Right atrium auricular region (tissue), 2 donors: Measurements from ENCODE around the gene GDI1. TPM values are rescaled to one million over a fixed set of nuclear protein-coding genes. Genes with fewer than 3 reads are reported as not detected.

Experiments used
- DNase-seq: peaks from one replicate; pipeline ENCODE4 v3.0.0-alpha.2; 2019; ENCODE audit warnings: low spot score
- H3K27ac ChIP-seq, 2 donors: fragments of 200-600 bp; sonication (generic); 1 replicate in 1 of 2; 2 replicates in 1 of 2; pipeline ENCODE4 v1.5.1; 2016 to 2019
- H3K27me3 ChIP-seq, 2 donors: fragments of 200-600 bp; sonication (generic); one replicate each; pipeline versions ENCODE4 v1.5.1 to v1.6.0; 2017 to 2019
- H3K36me3 ChIP-seq: fragments of 200-600 bp; sonication (generic); one replicate; pipeline ENCODE4 v1.5.1; 2016
- H3K4me1 ChIP-seq, 2 donors: fragments of 200-600 bp; sonication (generic); one replicate each; pipeline versions ENCODE4 v1.5.1 to v1.6.0; 2017 to 2019
- H3K4me3 ChIP-seq, 2 donors: fragments of 200-600 bp; sonication (generic); 1 replicate in 1 of 2; 2 replicates in 1 of 2; pipeline ENCODE4 v1.5.1; 2017 to 2019; ENCODE audit warnings: mild to moderate bottlenecking in 1 of 2, moderate library complexity in 1 of 2
- H3K9me3 ChIP-seq, 2 donors: fragments of 200-600 bp; sonication (generic); one replicate each; pipeline ENCODE4 v1.5.1; 2019
- total RNA-seq, 2 donors: library from RNA; depleted of rRNA; stranded (reverse); fragments of >200 nt; gene quantifications; one replicate each; pipeline ENCODE4 v1.1.0, GENCODE V29; 2016
- TF ChIP-seq, protein P1 (sequence below), 2 donors: fragments of 200-600 bp; sonication (generic); IDR thresholded peaks; one replicate each; pipeline ENCODE4 v1.5.1; 2019; ENCODE audit warnings: antibody characterized with exemption in 2 of 2

Gene GDI1
- total RNA-seq, 2 donors from 2014 or later: 73.8 to 116 TPM

DNA sequence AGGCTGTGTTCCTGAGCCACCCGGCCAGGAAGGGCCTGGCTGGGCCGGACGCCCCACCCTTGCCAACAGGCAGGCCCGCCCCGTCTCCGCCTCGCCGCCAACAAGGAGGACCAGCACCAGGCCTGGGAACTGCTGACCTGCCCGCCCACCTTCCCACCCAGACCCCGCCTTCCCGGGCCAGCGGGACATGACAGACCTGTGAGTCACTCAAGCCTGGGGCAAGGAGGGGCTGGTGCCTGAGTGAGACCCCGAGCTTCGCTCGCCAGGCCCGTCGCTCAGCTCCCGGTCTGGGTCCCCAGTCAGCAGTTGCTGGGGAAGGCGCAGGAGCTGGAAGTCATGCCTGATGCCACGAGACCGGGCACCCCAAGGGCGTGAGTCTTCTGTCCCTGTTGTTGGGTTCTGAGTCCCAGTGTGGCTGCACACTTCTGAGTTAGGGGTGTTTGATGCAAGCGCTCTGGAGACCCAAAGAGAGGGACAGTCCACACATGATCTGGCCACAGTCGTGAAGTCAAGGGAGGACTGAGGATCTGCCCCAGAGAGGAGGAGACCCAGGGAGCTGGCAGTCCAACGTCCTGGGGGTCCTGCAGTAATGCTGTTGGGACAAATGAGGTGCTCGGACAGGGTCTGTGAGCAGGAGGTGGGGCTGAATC, 27.6 kb upstream of the GDI1 start, which contains the start of gene DNASE1L1:
Gene DNASE1L1, minus strand, starts transcription at position 33 of the 650 bp plus-strand sequence. CDS start 3,686 bp downstream, outside the sequence.
- Histone ChIP-seq H3K4me1 (peaks cover 0 to 21% of the 10 kb centered on the region in 2 donors), H3K27ac (peak within 1 kb of the TSS; percentile 66 to 70), H3K4me3 (peak within 1 kb of the TSS; percentile 29 to 36), H3K27me3 (no peaks in the 10 kb centered on the region), H3K36me3 (no peaks in the 10 kb centered on the region), H3K9me3 (no peaks in the 10 kb centered on the region)
- DNase-seq: peak; percentile 84
- TF ChIP-seq, protein P1, sequence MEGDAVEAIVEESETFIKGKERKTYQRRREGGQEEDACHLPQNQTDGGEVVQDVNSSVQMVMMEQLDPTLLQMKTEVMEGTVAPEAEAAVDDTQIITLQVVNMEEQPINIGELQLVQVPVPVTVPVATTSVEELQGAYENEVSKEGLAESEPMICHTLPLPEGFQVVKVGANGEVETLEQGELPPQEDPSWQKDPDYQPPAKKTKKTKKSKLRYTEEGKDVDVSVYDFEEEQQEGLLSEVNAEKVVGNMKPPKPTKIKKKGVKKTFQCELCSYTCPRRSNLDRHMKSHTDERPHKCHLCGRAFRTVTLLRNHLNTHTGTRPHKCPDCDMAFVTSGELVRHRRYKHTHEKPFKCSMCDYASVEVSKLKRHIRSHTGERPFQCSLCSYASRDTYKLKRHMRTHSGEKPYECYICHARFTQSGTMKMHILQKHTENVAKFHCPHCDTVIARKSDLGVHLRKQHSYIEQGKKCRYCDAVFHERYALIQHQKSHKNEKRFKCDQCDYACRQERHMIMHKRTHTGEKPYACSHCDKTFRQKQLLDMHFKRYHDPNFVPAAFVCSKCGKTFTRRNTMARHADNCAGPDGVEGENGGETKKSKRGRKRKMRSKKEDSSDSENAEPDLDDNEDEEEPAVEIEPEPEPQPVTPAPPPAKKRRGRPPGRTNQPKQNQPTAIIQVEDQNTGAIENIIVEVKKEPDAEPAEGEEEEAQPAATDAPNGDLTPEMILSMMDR (IDR thresholded peaks at IDR 0.05): no peak

DNA sequence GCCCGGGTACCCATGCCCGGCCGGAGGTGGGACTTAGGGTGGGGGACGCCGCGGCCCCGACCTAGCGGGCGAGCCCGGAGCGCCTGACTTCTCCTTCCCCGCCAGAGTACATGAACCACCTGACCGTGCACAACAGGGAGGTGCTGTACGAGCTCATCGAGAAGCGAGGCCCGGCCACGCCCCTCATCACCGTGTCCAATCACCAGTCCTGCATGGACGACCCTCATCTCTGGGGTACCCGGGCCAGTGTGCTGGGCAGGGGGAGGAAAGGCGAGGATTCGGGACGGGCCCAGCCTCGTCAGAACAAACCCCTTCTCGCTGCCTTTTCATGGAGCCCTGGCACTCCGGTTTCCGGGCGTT, 25.0 kb upstream of the GDI1 start:
- Histone ChIP-seq H3K4me1 (peaks cover 0 to 21% of the 10 kb centered on the region in 2 donors), H3K4me3 (peak overlapping the region; percentile 67 to 68), H3K9me3 (no peaks in the 10 kb centered on the region), H3K27me3 (no peaks in the 10 kb centered on the region), H3K36me3 (no peaks in the 10 kb centered on the region), H3K27ac (peak overlapping the region; percentile 87 to 91)
- TF ChIP-seq, protein P1 (IDR thresholded peaks at IDR 0.05): no peak
- no peak for DNase-seq

DNA sequence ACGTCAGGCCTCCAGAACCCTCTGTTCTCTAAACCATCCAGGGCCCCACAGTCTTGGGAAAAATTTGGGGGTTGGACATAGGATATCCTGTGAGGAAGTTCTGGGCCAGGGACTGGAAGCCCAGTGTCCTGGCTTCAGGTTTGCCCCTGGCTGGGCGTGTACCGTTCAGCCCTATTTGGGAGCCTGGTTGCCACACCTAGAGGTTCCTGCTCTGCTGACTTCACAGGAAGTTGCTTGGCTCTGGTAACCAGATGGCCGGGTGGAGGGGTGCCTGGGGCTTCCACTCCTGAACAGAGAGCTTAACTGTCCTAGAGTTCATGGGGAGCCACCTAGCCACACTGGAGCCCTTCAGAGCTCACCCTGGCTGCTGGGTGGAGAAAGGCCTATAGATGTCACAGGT, 24.5 kb upstream of the GDI1 start:
- DNase-seq: no peak
- Histone ChIP-seq H3K36me3 (no peaks in the 10 kb centered on the region), H3K4me3 (peak overlapping the region; percentile 67 to 68), H3K4me1 (peaks cover 0 to 21% of the 10 kb centered on the region in 2 donors), H3K27me3 (no peaks in the 10 kb centered on the region), H3K27ac (peak overlapping the region; percentile 87 to 91), H3K9me3 (no peaks in the 10 kb centered on the region)
- TF ChIP-seq, protein P1 (IDR thresholded peaks at IDR 0.05): no peak

DNA sequence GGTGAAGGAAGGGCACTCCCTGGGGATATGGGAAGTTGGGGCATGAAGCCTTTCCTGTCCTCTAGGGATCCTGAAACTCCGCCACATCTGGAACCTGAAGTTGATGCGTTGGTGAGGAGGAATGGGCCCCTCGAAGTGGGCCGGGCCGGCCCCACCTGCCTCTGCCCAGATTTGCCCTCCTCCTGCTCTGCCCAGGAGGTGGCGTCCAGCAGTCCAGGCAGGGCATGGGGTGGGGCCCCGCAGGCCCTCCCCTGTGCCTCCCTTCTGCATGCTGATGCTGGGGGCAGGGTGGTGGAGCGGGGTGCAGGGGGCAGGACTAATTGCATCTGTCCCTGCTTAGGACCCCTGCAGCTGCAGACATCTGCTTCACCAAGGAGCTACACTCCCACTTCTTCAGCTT, 23.8 kb upstream of the GDI1 start:
- no peaks in the 10 kb centered on the region for H3K9me3 ChIP-seq
- H3K4me3 ChIP-seq: no peak overlapping the region
- peak overlapping the region in 1 of 2 donors; percentile 91 for H3K27ac ChIP-seq
- TF ChIP-seq, protein P1 (IDR thresholded peaks at IDR 0.05): no peak
- DNase-seq: no peak
- no peaks in the 10 kb centered on the region for H3K36me3 ChIP-seq
- peaks cover 0 to 21% of the 10 kb centered on the region in 2 donors for H3K4me1 ChIP-seq
- no peaks in the 10 kb centered on the region for H3K27me3 ChIP-seq

DNA sequence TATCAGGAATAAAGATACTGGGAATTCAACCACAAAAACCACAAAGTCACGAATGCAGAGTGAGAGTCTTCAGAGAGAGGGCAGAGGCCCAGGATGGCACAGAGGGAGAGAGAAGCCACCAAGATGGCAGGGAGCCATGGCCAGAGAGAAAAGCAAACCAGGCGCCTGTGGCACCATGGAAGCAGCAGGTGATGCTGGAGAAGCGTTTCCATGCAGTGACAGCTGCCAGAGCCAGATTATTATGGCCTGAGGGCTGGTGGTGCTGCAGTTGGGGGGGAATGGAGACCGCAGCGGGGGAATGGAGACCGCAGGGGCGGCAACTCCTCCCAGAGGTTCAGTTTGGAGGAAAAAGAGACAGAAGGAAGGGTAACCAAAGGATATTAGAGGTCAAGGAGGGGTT, 19.8 kb upstream of the GDI1 start:
- no peak for DNase-seq
- Histone ChIP-seq H3K4me1 (peaks cover 0 to 21% of the 10 kb centered on the region in 2 donors), H3K9me3 (no peaks in the 10 kb centered on the region), H3K36me3 (no peaks in the 10 kb centered on the region), H3K27ac (no peak overlapping the region), H3K27me3 (no peaks in the 10 kb centered on the region), H3K4me3 (no peak overlapping the region)
- TF ChIP-seq, protein P1 (IDR thresholded peaks at IDR 0.05): no peak

DNA sequence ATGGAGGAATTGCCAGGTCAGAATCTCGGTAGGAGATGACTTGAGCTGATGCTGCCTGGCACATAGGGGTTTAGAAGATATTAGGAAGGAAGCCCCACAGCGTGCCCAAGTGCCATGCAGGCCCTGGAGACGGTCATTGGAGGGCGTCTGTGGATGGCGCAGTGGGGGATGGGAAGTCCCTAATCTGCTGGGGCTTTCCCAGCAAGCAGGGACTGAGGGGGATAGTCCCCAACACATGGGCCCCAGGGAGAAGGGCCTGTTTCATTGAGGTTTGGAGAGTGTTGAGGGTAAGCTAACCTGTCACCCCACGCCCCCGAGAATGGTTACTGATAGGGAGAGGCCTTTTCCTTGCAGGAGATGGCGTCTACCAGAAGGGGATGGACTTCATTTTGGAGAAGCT, 17.8 kb upstream of the GDI1 start:
- TF ChIP-seq, protein P1 (IDR thresholded peaks at IDR 0.05): no peak
- H3K4me3 ChIP-seq: no peak overlapping the region
- H3K9me3 ChIP-seq: no peaks in the 10 kb centered on the region
- DNase-seq: no peak
- no peaks in the 10 kb centered on the region for H3K36me3 ChIP-seq
- no peaks in the 10 kb centered on the region for H3K27me3 ChIP-seq
- peak overlapping the region; percentile 70 to 88 for H3K27ac ChIP-seq
- peaks cover 0 to 9% of the 10 kb centered on the region in 2 donors for H3K4me1 ChIP-seq
